WTC11 (cell line): ENCODE results near the gene BACH2. TPM values are rescaled to one million over a fixed set of nuclear protein-coding genes. Genes with fewer than 3 reads are reported as not detected.
"Not testable (repeated sequence)": the region's sequence is repeated elsewhere in the genome, so short reads cannot be mapped to it uniquely, and the experiment has no call there.

Experiments used
- ATAC-seq: fragments of 200-7000 bp; cut with Tn5 transposase; 2 replicates; pipeline ENCODE4 v1.10.0; 2021; ENCODE audit warnings: mild to moderate bottlenecking, moderate library complexity
- CTCF ChIA-PET: fragments of 300-600 bp; sonication (Branson Sonifier 250); formaldehyde crosslinking; loops from one replicate; lab custom pipeline; 2021; ENCODE audit warnings: antibody characterized with exemption; lab: Charles Lee
- POLR2A ChIA-PET: fragments of 350-600 bp; sonication (Branson Sonifier 250); formaldehyde crosslinking; loops from one replicate; lab custom pipeline; 2021; ENCODE audit warnings: antibody characterized with exemption; lab: Charles Lee
- DNase-seq: peaks from one replicate; pipeline ENCODE4 v3.0.0; 2021; ENCODE audit warnings: low spot score
- H3K27ac Mint-ChIP-seq: 2 replicates; pipeline ENCODE4 v1.8.0; 2021; ENCODE audit warnings: mixed read lengths
- H3K27me3 Mint-ChIP-seq: 2 replicates; pipeline ENCODE4 v1.8.0; 2021; ENCODE audit warnings: low read depth, mild to moderate bottlenecking, moderate library complexity, mixed read lengths
- H3K36me3 Mint-ChIP-seq: 2 replicates; pipeline ENCODE4 v1.8.0; 2021; ENCODE audit warnings: mixed read lengths
- H3K4me1 Mint-ChIP-seq: 2 replicates; pipeline ENCODE4 v1.8.0; 2022; ENCODE audit warnings: mixed read lengths
- H3K4me3 Mint-ChIP-seq: 2 replicates; pipeline ENCODE4 v1.8.0; 2021; ENCODE audit warnings: mild to moderate bottlenecking, moderate library complexity, mixed read lengths
- H3K9me3 Mint-ChIP-seq: 2 replicates; pipeline ENCODE4 v1.8.0; 2021; ENCODE audit warnings: mixed read lengths
- CREB1 ChIP-seq: sonication (generic); formaldehyde crosslinking; IDR thresholded peaks from 2 replicates; pipeline ENCODE4 v1.8.0; 2023; ENCODE audit warnings: mild to moderate bottlenecking, missing genetic modification reagents
- ELF4 ChIP-seq: sonication (generic); formaldehyde crosslinking; IDR thresholded peaks from 2 replicates; pipeline ENCODE4 v1.8.1; 2022; ENCODE audit warnings: low read depth, mild to moderate bottlenecking, moderate library complexity, missing genetic modification reagents
- GABPB1 ChIP-seq: sonication (generic); formaldehyde crosslinking; IDR thresholded peaks from 2 replicates; pipeline ENCODE4 v1.8.1; 2023; ENCODE audit warnings: mild to moderate bottlenecking, missing genetic modification reagents
- HMGXB4 ChIP-seq: sonication (generic); formaldehyde crosslinking; IDR thresholded peaks from 2 replicates; pipeline ENCODE4 v1.8.1; 2023; ENCODE audit warnings: mild to moderate bottlenecking, moderate library complexity, missing genetic modification reagents
- NFE2L1 ChIP-seq: sonication (generic); formaldehyde crosslinking; IDR thresholded peaks from 2 replicates; pipeline ENCODE4 v1.8.1; 2023; ENCODE audit warnings: missing genetic modification reagents
- RELA ChIP-seq: sonication (generic); formaldehyde crosslinking; IDR thresholded peaks from 2 replicates; pipeline ENCODE4 v1.8.1; 2022; ENCODE audit warnings: missing genetic modification reagents, mild to moderate bottlenecking, borderline replicate concordance
- RORB ChIP-seq: fragments of 250-450 bp; sonication (Bioruptor Pico); IDR thresholded peaks from 2 replicates; pipeline ENCODE4 v1.9.0; 2021; ENCODE audit warnings: mild to moderate bottlenecking
- SP1 ChIP-seq: sonication (generic); formaldehyde crosslinking; conservative IDR thresholded peaks from 2 replicates; pipeline ENCODE4 v1.8.1; 2022; ENCODE audit warnings: missing genetic modification reagents
- ZNF219 ChIP-seq: sonication (generic); formaldehyde crosslinking; IDR thresholded peaks from 2 replicates; pipeline ENCODE4 v1.8.0; 2023; ENCODE audit warnings: missing genetic modification reagents, mild to moderate bottlenecking, borderline replicate concordance
- ZNF263 ChIP-seq: sonication (generic); formaldehyde crosslinking; IDR thresholded peaks from 2 replicates; pipeline ENCODE4 v1.8.1; 2022; ENCODE audit warnings: low read depth, mild to moderate bottlenecking, moderate library complexity, missing genetic modification reagents
- ZNF671 ChIP-seq: fragments of 250-450 bp; sonication (Bioruptor Pico); IDR thresholded peaks from 2 replicates; pipeline ENCODE4 v1.8.0; 2021; ENCODE audit warnings: mild to moderate bottlenecking
- total RNA-seq: library from RNA; stranded (reverse); gene quantifications from 3 replicates; pipeline ENCODE4 v1.2.3, GENCODE V29; 2021
- TF ChIP-seq, protein P1 (sequence below): sonication (generic); formaldehyde crosslinking; IDR thresholded peaks from 2 replicates; pipeline ENCODE4 v1.8.1; 2023; ENCODE audit warnings: mild to moderate bottlenecking, missing genetic modification reagents
- TF ChIP-seq, protein P2 (sequence below): fragments of 200-600 bp; IDR thresholded peaks from 2 replicates; pipeline ENCODE4 v1.8.0; 2022; ENCODE audit warnings: antibody characterized with exemption
- TF ChIP-seq, protein P3 (sequence below): fragments of 250-450 bp; sonication (Bioruptor Pico); IDR thresholded peaks from 2 replicates; pipeline ENCODE4 v2.1.2; 2022; ENCODE audit warnings: mild to moderate bottlenecking, moderate library complexity

Gene BACH2
- total RNA-seq, 1 experiment from 2014 or later, result 5.9 TPM

GRCh38 chr6:89974834-89975233 lies 321.8 kb downstream of the BACH2 start:
- ATAC-seq (no peak), DNase-seq (no peak)
- ChIA-PET POLR2A (no interaction called here), CTCF (interaction anchor here (1.0 to 2.9 kb wide), 2 partner anchors 34 to 504 kb away, joined by 3 to 14 read pairs; no protein-coding TSS in a partner anchor)
- H3K27me3 Mint-ChIP-seq, result no peaks in the 10 kb centered on the region
- TF ChIP-seq ELF4 (no peak), ZNF263 (CRISPR knock-in tag) (no peak), NFE2L1 (CRISPR knock-in tag) (no peak), RORB (CRISPR knock-in tag) (no peak), ZNF671 (CRISPR knock-in tag) (no peak), ZNF219 (CRISPR knock-in tag) (no peak), GABPB1 (CRISPR knock-in tag) (no peak), SP1 (no peak), HMGXB4 (CRISPR knock-in tag) (no peak), RELA (CRISPR knock-in tag) (no peak), CREB1 (CRISPR knock-in tag) (no peak)
- TF ChIP-seq, protein P1, sequence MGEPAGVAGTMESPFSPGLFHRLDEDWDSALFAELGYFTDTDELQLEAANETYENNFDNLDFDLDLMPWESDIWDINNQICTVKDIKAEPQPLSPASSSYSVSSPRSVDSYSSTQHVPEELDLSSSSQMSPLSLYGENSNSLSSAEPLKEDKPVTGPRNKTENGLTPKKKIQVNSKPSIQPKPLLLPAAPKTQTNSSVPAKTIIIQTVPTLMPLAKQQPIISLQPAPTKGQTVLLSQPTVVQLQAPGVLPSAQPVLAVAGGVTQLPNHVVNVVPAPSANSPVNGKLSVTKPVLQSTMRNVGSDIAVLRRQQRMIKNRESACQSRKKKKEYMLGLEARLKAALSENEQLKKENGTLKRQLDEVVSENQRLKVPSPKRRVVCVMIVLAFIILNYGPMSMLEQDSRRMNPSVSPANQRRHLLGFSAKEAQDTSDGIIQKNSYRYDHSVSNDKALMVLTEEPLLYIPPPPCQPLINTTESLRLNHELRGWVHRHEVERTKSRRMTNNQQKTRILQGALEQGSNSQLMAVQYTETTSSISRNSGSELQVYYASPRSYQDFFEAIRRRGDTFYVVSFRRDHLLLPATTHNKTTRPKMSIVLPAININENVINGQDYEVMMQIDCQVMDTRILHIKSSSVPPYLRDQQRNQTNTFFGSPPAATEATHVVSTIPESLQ (CRISPR knock-in tag), result no peak
- TF ChIP-seq, protein P2, sequence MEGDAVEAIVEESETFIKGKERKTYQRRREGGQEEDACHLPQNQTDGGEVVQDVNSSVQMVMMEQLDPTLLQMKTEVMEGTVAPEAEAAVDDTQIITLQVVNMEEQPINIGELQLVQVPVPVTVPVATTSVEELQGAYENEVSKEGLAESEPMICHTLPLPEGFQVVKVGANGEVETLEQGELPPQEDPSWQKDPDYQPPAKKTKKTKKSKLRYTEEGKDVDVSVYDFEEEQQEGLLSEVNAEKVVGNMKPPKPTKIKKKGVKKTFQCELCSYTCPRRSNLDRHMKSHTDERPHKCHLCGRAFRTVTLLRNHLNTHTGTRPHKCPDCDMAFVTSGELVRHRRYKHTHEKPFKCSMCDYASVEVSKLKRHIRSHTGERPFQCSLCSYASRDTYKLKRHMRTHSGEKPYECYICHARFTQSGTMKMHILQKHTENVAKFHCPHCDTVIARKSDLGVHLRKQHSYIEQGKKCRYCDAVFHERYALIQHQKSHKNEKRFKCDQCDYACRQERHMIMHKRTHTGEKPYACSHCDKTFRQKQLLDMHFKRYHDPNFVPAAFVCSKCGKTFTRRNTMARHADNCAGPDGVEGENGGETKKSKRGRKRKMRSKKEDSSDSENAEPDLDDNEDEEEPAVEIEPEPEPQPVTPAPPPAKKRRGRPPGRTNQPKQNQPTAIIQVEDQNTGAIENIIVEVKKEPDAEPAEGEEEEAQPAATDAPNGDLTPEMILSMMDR, result no peak
- H3K27ac Mint-ChIP-seq, result no peak overlapping the region
- H3K36me3 Mint-ChIP-seq, result no peaks in the 10 kb centered on the region
- H3K4me3 Mint-ChIP-seq, result no peak overlapping the region
- H3K4me1 Mint-ChIP-seq, result 0 out of 2 replicates have a peak, but pooled peaks cover 3% of the 10 kb centered on the region
- no peaks in the 10 kb centered on the region for H3K9me3 Mint-ChIP-seq

- ATAC-seq, result no peak
- ChIA-PET POLR2A (no interaction called here), CTCF (interaction anchor here (0.7 to 1.6 kb wide), 2 partner anchors 21 to 507 kb away, joined by 3 to 8 read pairs; no protein-coding TSS in a partner anchor)
- H3K9me3 Mint-ChIP-seq, result no peaks in the 10 kb centered on the region
- H3K36me3 Mint-ChIP-seq, result no peaks in the 10 kb centered on the region
- H3K4me3 Mint-ChIP-seq, result no peak overlapping the region
- DNase-seq, result no peak
- no peak overlapping the region for H3K27ac Mint-ChIP-seq
- TF ChIP-seq, protein P3, sequence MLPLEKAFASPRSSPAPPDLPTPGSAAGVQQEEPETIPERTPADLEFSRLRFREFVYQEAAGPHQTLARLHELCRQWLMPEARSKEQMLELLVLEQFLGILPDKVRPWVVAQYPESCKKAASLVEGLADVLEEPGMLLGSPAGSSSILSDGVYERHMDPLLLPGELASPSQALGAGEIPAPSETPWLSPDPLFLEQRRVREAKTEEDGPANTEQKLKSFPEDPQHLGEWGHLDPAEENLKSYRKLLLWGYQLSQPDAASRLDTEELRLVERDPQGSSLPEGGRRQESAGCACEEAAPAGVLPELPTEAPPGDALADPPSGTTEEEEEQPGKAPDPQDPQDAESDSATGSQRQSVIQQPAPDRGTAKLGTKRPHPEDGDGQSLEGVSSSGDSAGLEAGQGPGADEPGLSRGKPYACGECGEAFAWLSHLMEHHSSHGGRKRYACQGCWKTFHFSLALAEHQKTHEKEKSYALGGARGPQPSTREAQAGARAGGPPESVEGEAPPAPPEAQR (CRISPR knock-in tag), result no peak
- no peaks in the 10 kb centered on the region for H3K27me3 Mint-ChIP-seq
- 0 out of 2 replicates have a peak, but pooled peaks cover 3% of the 10 kb centered on the region for H3K4me1 Mint-ChIP-seq
Observed at GRCh38 chr6:89972025-89972381, 324.6 kb downstream of the BACH2 start.

DNA sequence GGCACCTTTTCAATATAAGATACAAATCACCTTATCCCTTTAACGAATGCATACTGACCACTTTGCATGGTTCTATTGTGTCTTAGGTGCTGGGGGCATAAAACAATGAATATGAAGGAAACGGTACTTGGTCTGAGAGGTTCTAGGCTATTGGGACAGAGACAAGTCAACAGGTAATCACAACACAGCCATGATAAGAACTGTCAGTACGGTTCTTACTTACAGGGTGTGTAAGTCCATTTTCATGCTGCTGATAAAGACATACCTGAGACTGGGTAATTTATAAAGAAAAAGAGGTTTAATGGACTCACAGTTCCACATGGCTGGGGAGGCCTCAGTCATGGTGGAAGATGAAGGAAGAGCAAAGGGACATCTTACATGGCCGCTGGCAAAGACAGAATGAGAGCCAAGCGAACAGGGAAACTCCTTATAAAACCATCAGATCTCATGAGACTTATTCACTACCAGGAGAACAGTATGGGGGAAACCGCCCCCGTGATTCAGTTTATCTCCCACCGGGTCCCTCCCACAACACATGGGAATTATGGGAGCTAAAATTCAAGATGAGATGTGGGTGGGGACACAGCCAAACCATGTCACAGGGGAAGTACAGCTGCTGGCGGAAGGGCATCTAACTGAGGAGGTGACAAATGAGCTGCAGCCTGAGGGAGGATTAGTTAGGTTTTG lies 325.2 kb downstream of the BACH2 start:
- CTCF ChIA-PET, result interaction anchor here (0.7 to 2.1 kb wide), 3 partner anchors 20 to 507 kb away, joined by 3 to 8 read pairs (median 6); no protein-coding TSS in a partner anchor
- H3K4me3 Mint-ChIP-seq, ATAC-seq, H3K4me1 Mint-ChIP-seq, POLR2A ChIA-PET, H3K9me3 Mint-ChIP-seq, H3K27ac Mint-ChIP-seq, DNase-seq, H3K27me3 Mint-ChIP-seq, H3K36me3 Mint-ChIP-seq: not testable (repeated sequence)
